HepG2 (cell line): ENCODE measurements around the gene TUT7. TPM values are rescaled to one million over a fixed set of nuclear protein-coding genes. Genes with fewer than 3 reads are reported as not detected.

Experiments
- ASH2L ChIP-seq: fragments of 300-600, 200-600 bp; sonication (generic); IDR thresholded peaks from 2 replicates; pipeline ENCODE4 v1.7.0; 2017; ENCODE audit warnings: low read depth, mild to moderate bottlenecking, moderate library complexity, mixed read lengths, low read length; ENCODE audit not compliant: insufficient read length
- FIP1L1 ChIP-seq: fragments of 200-400 bp; formaldehyde crosslinking; IDR thresholded peaks from 2 replicates; pipeline ENCODE4 v1.6.1; 2018; ENCODE audit warnings: low read depth, mild to moderate bottlenecking, low read length, moderate library complexity, borderline replicate concordance; ENCODE audit not compliant: insufficient read depth
- MTA1 ChIP-seq: sonication (generic); formaldehyde crosslinking; IDR thresholded peaks from 2 replicates; pipeline ENCODE4 v1.4.0; 2020; ENCODE audit warnings: missing genetic modification reagents, mild to moderate bottlenecking, borderline replicate concordance
- MTF2 ChIP-seq: sonication (generic); formaldehyde crosslinking; IDR thresholded peaks from 2 replicates; pipeline ENCODE4 v1.5.0; 2020; ENCODE audit warnings: missing genetic modification reagents, borderline replicate concordance
- PHF20 ChIP-seq: sonication (generic); formaldehyde crosslinking; IDR thresholded peaks from 2 replicates; pipeline ENCODE4 v1.5.0; 2020; ENCODE audit warnings: mild to moderate bottlenecking, missing genetic modification reagents
- POLR2G ChIP-seq: fragments of 200-400 bp; formaldehyde crosslinking; IDR thresholded peaks from 2 replicates; pipeline ENCODE4 v1.6.1; 2018; ENCODE audit warnings: mild to moderate bottlenecking, low read depth, low read length, moderate library complexity
- STAT5B ChIP-seq: sonication (generic); formaldehyde crosslinking; IDR thresholded peaks from 2 replicates; pipeline ENCODE4 v1.4.0; 2020; ENCODE audit warnings: missing genetic modification reagents
- TBL1XR1 ChIP-seq: fragments of 150-350 bp; IDR thresholded peaks from 2 replicates; pipeline ENCODE4 v1.6.1; 2014; ENCODE audit warnings: borderline replicate concordance, low read length; ENCODE audit not compliant: partially characterized antibody
- TBX3 ChIP-seq: fragments of 450-650 bp; IDR thresholded peaks from 2 replicates; pipeline ENCODE4 v1.6.1; 2017; ENCODE audit warnings: antibody characterized with exemption, mild to moderate bottlenecking, inconsistent platforms, borderline replicate concordance
- XRCC5 ChIP-seq: fragments of 200-400 bp; formaldehyde crosslinking; optimal IDR thresholded peaks from 2 replicates; pipeline ENCODE3; 2017; ENCODE audit warnings: mild to moderate bottlenecking, low read length
- ZFP37 ChIP-seq: sonication (generic); formaldehyde crosslinking; IDR thresholded peaks from 2 replicates; pipeline ENCODE4 v1.4.0; 2020; ENCODE audit warnings: missing genetic modification reagents, borderline replicate concordance
- ZNF10 ChIP-seq: sonication (generic); formaldehyde crosslinking; IDR thresholded peaks from 2 replicates; pipeline ENCODE4 v1.4.0; 2020; ENCODE audit warnings: mild to moderate bottlenecking, low read depth, missing genetic modification reagents, borderline replicate concordance
- ZNF333 ChIP-seq: sonication (generic); formaldehyde crosslinking; IDR thresholded peaks from 2 replicates; pipeline ENCODE4 v1.4.0; 2020; ENCODE audit warnings: mild to moderate bottlenecking, missing genetic modification reagents, borderline replicate concordance
- ZNF354B ChIP-seq: sonication (generic); formaldehyde crosslinking; IDR thresholded peaks from 2 replicates; pipeline ENCODE4 v1.8.0; 2022; ENCODE audit warnings: mild to moderate bottlenecking, missing genetic modification reagents
- ZNF446 ChIP-seq: sonication (generic); formaldehyde crosslinking; IDR thresholded peaks from 2 replicates; pipeline ENCODE4 v1.5.0; 2020; ENCODE audit warnings: mild to moderate bottlenecking, missing genetic modification reagents
- ZNF644 ChIP-seq: IDR thresholded peaks from 2 replicates; pipeline ENCODE4 v1.6.1; 2016; ENCODE audit warnings: low read depth
- polyA plus RNA-seq, 8 experiments: library from polyadenylated mRNA; depleted of rRNA in 3 of 8; stranded (reverse) in 7 of 8; unstranded in 1 of 8; fragments of >200 nt; fragmentation: Illumina TruSeq in 4 of 8; extraction: Trizol in 4 of 8; gene quantifications; 2 replicates each; pipeline versions ENCODE4 v1.2.1 to v1.2.3, GENCODE V29; 2011 to 2016; ENCODE audit warnings: low read depth in 4 of 8, missing spikeins in 1 of 8, mixed read lengths in 1 of 8; ENCODE audit not compliant: insufficient read depth in 1 of 8
- total RNA-seq, 5 experiments: library from RNA; depleted of rRNA; stranded (reverse); fragments of >200 nt; fragmentation: Illumina TruSeq; extraction: Trizol; gene quantifications; 2 replicates each; pipeline ENCODE4 v1.2.3, GENCODE V29; 2016; ENCODE audit warnings: low read depth in 1 of 5
- TF ChIP-seq, protein P1 (sequence below): fragments of 450-650 bp; IDR thresholded peaks from 2 replicates; pipeline ENCODE4 v1.6.1; 2016
- TF ChIP-seq, protein P2 (sequence below): sonication (generic); formaldehyde crosslinking; IDR thresholded peaks from 2 replicates; pipeline ENCODE4 v1.9.0; 2021; ENCODE audit warnings: missing genetic modification reagents, borderline replicate concordance
- TF ChIP-seq, protein P3 (sequence below): sonication (generic); formaldehyde crosslinking; IDR thresholded peaks from 2 replicates; pipeline ENCODE4 v1.5.1; 2020; ENCODE audit warnings: missing genetic modification reagents, mild to moderate bottlenecking, borderline replicate concordance
- TF ChIP-seq, protein P4 (sequence below): sonication (generic); formaldehyde crosslinking; IDR thresholded peaks from 2 replicates; pipeline ENCODE4 v1.9.0; 2021; ENCODE audit warnings: mild to moderate bottlenecking, missing genetic modification reagents

Gene TUT7
- total and polyA plus RNA-seq, 2 of the 13 experiments (the other 11 are each of a cell fraction or from before 2014, with no cell fraction given): 12.0 to 19.4 TPM

DNA sequence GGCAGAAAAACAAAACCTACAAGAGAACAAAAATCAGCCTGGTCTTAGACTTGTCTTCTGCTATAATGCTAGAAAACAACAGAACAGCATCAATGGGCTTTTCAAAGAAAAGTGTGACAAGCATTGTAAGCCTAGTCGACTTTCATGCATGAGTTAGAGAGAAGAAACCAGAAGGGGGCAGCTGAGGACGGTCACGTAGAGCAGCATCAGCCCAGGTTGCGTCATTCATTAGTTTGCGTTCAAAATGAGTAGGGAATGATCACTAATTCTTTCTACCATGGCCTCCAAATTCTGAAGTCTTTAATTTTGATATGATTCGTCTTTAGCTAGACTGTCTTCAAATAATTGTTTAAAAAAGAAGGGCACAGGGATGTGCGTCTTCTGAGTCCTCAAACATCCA, 67.2 kb downstream of the TUT7 start (continued):
- no peak for TF ChIP-seq XRCC5
- no peak for TF ChIP-seq PHF20 (CRISPR knock-in tag)
- TF ChIP-seq FIP1L1: no peak
- TF ChIP-seq TBX3: no peak
- TF ChIP-seq ASH2L: peak; percentile 24
- no peak for TF ChIP-seq MTA1 (CRISPR knock-in tag)
- TF ChIP-seq ZNF333 (CRISPR knock-in tag): no peak
- TF ChIP-seq, protein P1, sequence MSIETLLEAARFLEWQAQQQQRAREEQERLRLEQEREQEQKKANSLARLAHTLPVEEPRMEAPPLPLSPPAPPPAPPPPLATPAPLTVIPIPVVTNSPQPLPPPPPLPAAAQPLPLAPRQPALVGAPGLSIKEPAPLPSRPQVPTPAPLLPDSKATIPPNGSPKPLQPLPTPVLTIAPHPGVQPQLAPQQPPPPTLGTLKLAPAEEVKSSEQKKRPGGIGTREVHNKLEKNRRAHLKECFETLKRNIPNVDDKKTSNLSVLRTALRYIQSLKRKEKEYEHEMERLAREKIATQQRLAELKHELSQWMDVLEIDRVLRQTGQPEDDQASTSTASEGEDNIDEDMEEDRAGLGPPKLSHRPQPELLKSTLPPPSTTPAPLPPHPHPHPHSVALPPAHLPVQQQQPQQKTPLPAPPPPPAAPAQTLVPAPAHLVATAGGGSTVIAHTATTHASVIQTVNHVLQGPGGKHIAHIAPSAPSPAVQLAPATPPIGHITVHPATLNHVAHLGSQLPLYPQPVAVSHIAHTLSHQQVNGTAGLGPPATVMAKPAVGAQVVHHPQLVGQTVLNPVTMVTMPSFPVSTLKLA: no peak
- no peak for TF ChIP-seq MTF2 (CRISPR knock-in tag)
- TF ChIP-seq, protein P2, sequence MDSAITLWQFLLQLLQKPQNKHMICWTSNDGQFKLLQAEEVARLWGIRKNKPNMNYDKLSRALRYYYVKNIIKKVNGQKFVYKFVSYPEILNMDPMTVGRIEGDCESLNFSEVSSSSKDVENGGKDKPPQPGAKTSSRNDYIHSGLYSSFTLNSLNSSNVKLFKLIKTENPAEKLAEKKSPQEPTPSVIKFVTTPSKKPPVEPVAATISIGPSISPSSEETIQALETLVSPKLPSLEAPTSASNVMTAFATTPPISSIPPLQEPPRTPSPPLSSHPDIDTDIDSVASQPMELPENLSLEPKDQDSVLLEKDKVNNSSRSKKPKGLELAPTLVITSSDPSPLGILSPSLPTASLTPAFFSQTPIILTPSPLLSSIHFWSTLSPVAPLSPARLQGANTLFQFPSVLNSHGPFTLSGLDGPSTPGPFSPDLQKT (CRISPR knock-in tag): no peak
- TF ChIP-seq ZNF644: no peak
- TF ChIP-seq POLR2G: no peak
- TF ChIP-seq ZNF10 (CRISPR knock-in tag): no peak
- TF ChIP-seq STAT5B (CRISPR knock-in tag): no peak
- TF ChIP-seq, protein P3, sequence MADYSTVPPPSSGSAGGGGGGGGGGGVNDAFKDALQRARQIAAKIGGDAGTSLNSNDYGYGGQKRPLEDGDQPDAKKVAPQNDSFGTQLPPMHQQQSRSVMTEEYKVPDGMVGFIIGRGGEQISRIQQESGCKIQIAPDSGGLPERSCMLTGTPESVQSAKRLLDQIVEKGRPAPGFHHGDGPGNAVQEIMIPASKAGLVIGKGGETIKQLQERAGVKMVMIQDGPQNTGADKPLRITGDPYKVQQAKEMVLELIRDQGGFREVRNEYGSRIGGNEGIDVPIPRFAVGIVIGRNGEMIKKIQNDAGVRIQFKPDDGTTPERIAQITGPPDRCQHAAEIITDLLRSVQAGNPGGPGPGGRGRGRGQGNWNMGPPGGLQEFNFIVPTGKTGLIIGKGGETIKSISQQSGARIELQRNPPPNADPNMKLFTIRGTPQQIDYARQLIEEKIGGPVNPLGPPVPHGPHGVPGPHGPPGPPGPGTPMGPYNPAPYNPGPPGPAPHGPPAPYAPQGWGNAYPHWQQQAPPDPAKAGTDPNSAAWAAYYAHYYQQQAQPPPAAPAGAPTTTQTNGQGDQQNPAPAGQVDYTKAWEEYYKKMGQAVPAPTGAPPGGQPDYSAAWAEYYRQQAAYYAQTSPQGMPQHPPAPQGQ: no peak
- TF ChIP-seq TBL1XR1: no peak
- TF ChIP-seq, protein P4, sequence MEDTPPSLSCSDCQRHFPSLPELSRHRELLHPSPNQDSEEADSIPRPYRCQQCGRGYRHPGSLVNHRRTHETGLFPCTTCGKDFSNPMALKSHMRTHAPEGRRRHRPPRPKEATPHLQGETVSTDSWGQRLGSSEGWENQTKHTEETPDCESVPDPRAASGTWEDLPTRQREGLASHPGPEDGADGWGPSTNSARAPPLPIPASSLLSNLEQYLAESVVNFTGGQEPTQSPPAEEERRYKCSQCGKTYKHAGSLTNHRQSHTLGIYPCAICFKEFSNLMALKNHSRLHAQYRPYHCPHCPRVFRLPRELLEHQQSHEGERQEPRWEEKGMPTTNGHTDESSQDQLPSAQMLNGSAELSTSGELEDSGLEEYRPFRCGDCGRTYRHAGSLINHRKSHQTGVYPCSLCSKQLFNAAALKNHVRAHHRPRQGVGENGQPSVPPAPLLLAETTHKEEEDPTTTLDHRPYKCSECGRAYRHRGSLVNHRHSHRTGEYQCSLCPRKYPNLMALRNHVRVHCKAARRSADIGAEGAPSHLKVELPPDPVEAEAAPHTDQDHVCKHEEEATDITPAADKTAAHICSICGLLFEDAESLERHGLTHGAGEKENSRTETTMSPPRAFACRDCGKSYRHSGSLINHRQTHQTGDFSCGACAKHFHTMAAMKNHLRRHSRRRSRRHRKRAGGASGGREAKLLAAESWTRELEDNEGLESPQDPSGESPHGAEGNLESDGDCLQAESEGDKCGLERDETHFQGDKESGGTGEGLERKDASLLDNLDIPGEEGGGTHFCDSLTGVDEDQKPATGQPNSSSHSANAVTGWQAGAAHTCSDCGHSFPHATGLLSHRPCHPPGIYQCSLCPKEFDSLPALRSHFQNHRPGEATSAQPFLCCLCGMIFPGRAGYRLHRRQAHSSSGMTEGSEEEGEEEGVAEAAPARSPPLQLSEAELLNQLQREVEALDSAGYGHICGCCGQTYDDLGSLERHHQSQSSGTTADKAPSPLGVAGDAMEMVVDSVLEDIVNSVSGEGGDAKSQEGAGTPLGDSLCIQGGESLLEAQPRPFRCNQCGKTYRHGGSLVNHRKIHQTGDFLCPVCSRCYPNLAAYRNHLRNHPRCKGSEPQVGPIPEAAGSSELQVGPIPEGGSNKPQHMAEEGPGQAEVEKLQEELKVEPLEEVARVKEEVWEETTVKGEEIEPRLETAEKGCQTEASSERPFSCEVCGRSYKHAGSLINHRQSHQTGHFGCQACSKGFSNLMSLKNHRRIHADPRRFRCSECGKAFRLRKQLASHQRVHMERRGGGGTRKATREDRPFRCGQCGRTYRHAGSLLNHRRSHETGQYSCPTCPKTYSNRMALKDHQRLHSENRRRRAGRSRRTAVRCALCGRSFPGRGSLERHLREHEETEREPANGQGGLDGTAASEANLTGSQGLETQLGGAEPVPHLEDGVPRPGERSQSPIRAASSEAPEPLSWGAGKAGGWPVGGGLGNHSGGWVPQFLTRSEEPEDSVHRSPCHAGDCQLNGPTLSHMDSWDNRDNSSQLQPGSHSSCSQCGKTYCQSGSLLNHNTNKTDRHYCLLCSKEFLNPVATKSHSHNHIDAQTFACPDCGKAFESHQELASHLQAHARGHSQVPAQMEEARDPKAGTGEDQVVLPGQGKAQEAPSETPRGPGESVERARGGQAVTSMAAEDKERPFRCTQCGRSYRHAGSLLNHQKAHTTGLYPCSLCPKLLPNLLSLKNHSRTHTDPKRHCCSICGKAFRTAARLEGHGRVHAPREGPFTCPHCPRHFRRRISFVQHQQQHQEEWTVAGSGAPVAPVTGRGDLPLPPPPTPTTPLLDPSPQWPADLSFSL: no peak
- no peak for TF ChIP-seq ZNF354B (CRISPR knock-in tag)
- no peak for TF ChIP-seq ZFP37
- TF ChIP-seq ZNF446 (CRISPR knock-in tag): no peak
